Adrenal gland (tissue), 12 donors: ENCODE results near the gene MED13. TPM values are rescaled to one million over a fixed set of nuclear protein-coding genes. Genes with fewer than 3 reads are reported as not detected.

ENCODE experiments used
- DNase-seq, 7 donors: peaks; one replicate each; pipeline ENCODE4 v3.0.0-alpha.2; 2019 to 2020
- H3K27ac ChIP-seq, 5 donors: fragments of 200-600 bp; sonication (generic) in 4 of 5; 1 replicate in 3 of 5; 2 replicates in 2 of 5; pipeline versions ENCODE4 v1.5.1 to v1.8.0; 2016 to 2020; ENCODE audit warnings: mild to moderate bottlenecking in 1 of 5
- H3K27me3 ChIP-seq: fragments of 200-600 bp; 2 replicates; pipeline ENCODE4 v1.8.0; 2021
- H3K36me3 ChIP-seq, 2 donors: fragments of 200-600 bp; replicated peaks in 1 of 2; 1 replicate in 1 of 2; 2 replicates in 1 of 2; pipeline versions ENCODE4 v1.5.1 to v1.8.0; 2018 to 2022
- H3K4me1 ChIP-seq, 2 donors: fragments of 200-600 bp; replicated peaks in 1 of 2; 1 replicate in 1 of 2; 2 replicates in 1 of 2; pipeline versions ENCODE4 v1.5.1 to v1.8.0; 2018 to 2021
- H3K4me3 ChIP-seq, 4 donors: fragments of 200-600 bp; sonication (generic) in 3 of 4; one replicate each; pipeline ENCODE4 v1.5.1; 2016 to 2018
- H3K9me3 ChIP-seq, 3 donors: fragments of 200-600 bp; sonication (generic) in 1 of 3; replicated peaks in 1 of 3; 1 replicate in 2 of 3; 2 replicates in 1 of 3; pipeline versions ENCODE4 v1.5.1 to v1.8.0; 2016 to 2021
- CTCF ChIP-seq, 6 experiments: fragments of 450-650 bp in 4 of 6; fragments of 200-600 bp in 2 of 6; sonication (generic) in 1 of 6; IDR thresholded peaks; 1 replicate in 5 of 6; 2 replicates in 1 of 6; pipeline versions ENCODE4 v1.5.1 to v1.8.0; 2016 to 2021; ENCODE audit warnings: antibody characterized with exemption in 6 of 6, mild to moderate bottlenecking in 2 of 6, moderate library complexity in 1 of 6
- POLR2A ChIP-seq, 2 donors: fragments of 450-650 bp; IDR thresholded peaks; one replicate each; pipeline ENCODE4 v1.6.1; 2017; ENCODE audit warnings: antibody characterized with exemption in 2 of 2, mild to moderate bottlenecking in 2 of 2, moderate library complexity in 1 of 2
- WGBS, 4 donors: extraction: QIAGEN DNeasy Blood & Tissue Kit in 2 of 4; methylation state at CpG; one replicate each; pipeline versions ENCODE4 v1.1.5 to v1.1.7; 2013 to 2017; 5-methylcytosine and 5-hydroxymethylcytosine counted together
- intact Hi-C, 2 donors: fragments of 100-400 bp; cut with DNase I; formaldehyde crosslinking; loops; one replicate each; pipeline versions ENCODE4 v1.14.1 to v1.15.0; 2022 to 2023
- polyA plus RNA-seq, 3 donors: library from polyadenylated mRNA; stranded (reverse); fragments of 200-250 nt in 2 of 3; fragments of 350-450 nt in 1 of 3; fragmentation: Illumina TruSeq in 1 of 3; extraction: RNeasy Lipid Tissue Mini Kit (QIAGEN cat#74804) in 1 of 3; gene quantifications; one replicate each; pipeline ENCODE4 v1.2.3, GENCODE V29; 2013 to 2014
- total RNA-seq, 9 donors: library from RNA; depleted of rRNA in 4 of 9; stranded (reverse); fragments of >200 nt in 4 of 9; fragments of 120-200 nt in 1 of 9; fragmentation: NEBNext Ultra II Directional in 1 of 9; extraction: Animal tissue kit (Norgen Biotek cat#: 25700) in 1 of 9; gene quantifications; one replicate each; pipeline versions ENCODE4 v1.1.0 to v1.2.4, GENCODE V29; 2013 to 2023
- donor health status: healthy with polysubstance abuse.
- donor health status: Bipolar disorder and iron deficiency.
- donor health status: DM: yes; HTN: yes; CAD: no.
- donor health status: DM: no; HTN: no; CAD: no.
- donor health status: DM: no; HTN: no; CAD: no.
- donor health status: DM: yes; HTN: yes; CAD: no.

Gene MED13
- total and polyA plus RNA-seq, 12 donors = 8.2 to 62.3 (median 51.8) TPM

GRCh38 chr17:62017496-62017895 is 47.6 kb downstream of the MED13 start:
- H3K9me3 ChIP-seq = peaks cover 0 to 5% (median 0%) of the 10 kb centered on the region in 3 donors
- 95 to 100% (median 98%) methylated on average over 1 of the region's 1 CpG for WGBS, 4 donors
- H3K4me1 ChIP-seq = peaks cover 0 to 12% of the 10 kb centered on the region in 2 donors
- no peak for TF ChIP-seq CTCF (IDR thresholded peaks at IDR 0.05)
- no peak for TF ChIP-seq POLR2A (IDR thresholded peaks at IDR 0.05)
- H3K27me3 ChIP-seq = no peaks in the 10 kb centered on the region
- intact Hi-C loops = no loop called here
- H3K27ac ChIP-seq = no peak overlapping the region
- no peak for DNase-seq
- H3K36me3 ChIP-seq = peaks cover 0 to 28% of the 10 kb centered on the region in 2 donors
- H3K4me3 ChIP-seq = no peak overlapping the region

- peaks cover 0 to 12% of the 10 kb centered on the region in 2 donors for H3K4me1 ChIP-seq
- no peaks in the 10 kb centered on the region for H3K27me3 ChIP-seq
- peaks cover 0 to 39% of the 10 kb centered on the region in 2 donors for H3K36me3 ChIP-seq
- WGBS, 4 donors = 73 to 100% (median 100%) methylated on average over 1 of the region's 1 CpG
- no peak overlapping the region for H3K4me3 ChIP-seq
- no peak for DNase-seq
- no peak overlapping the region for H3K27ac ChIP-seq
- H3K9me3 ChIP-seq = peaks cover 0 to 5% (median 0%) of the 10 kb centered on the region in 3 donors
- TF ChIP-seq POLR2A (IDR thresholded peaks at IDR 0.05) = no peak
- TF ChIP-seq CTCF (IDR thresholded peaks at IDR 0.05) = no peak
- intact Hi-C loops = no loop called here
Measured at GRCh38 chr17:62014526-62014925, 50.6 kb downstream of the MED13 start.

GRCh38 chr17:62009220-62009619 is 55.9 kb downstream of the MED13 start:
- DNase-seq = no peak
- peaks cover 0 to 49% of the 10 kb centered on the region in 2 donors for H3K36me3 ChIP-seq
- TF ChIP-seq CTCF (IDR thresholded peaks at IDR 0.05) = no peak
- no peak for TF ChIP-seq POLR2A (IDR thresholded peaks at IDR 0.05)
- H3K4me1 ChIP-seq = no peaks in the 10 kb centered on the region
- 78 to 95% (median 80%) methylated on average over 1 of the region's 1 CpG for WGBS, 4 donors
- no peak overlapping the region for H3K4me3 ChIP-seq
- intact Hi-C loops = no loop called here
- no peak overlapping the region for H3K27ac ChIP-seq
- H3K27me3 ChIP-seq = no peaks in the 10 kb centered on the region
- no peaks in the 10 kb centered on the region for H3K9me3 ChIP-seq

- no peak overlapping the region for H3K4me3 ChIP-seq
- no peak for DNase-seq
- no peaks in the 10 kb centered on the region for H3K9me3 ChIP-seq
- WGBS, 4 donors = 88 to 97% (median 95%) methylated on average over 5 of the region's 5 CpGs
- H3K4me1 ChIP-seq = no peaks in the 10 kb centered on the region
- TF ChIP-seq CTCF (IDR thresholded peaks at IDR 0.05) = no peak
- TF ChIP-seq POLR2A (IDR thresholded peaks at IDR 0.05) = no peak
- H3K27ac ChIP-seq = no peak overlapping the region
- intact Hi-C loops = no loop called here
- no peaks in the 10 kb centered on the region for H3K27me3 ChIP-seq
- peaks cover 0 to 47% of the 10 kb centered on the region in 2 donors for H3K36me3 ChIP-seq
Measured at GRCh38 chr17:62008294-62008693, 56.8 kb downstream of the MED13 start.
